GM21737 (cell line): ENCODE data around the gene FAM98B.

ENCODE experiments used
- ATAC-seq: cut with Tn5 transposase; IDR thresholded peaks from one replicate; pipeline ENCODE4 v1.9.1; 2021; ENCODE audit warnings: mild to moderate bottlenecking, moderate library complexity; ENCODE audit not compliant: unreplicated experiment

Gene FAM98B

GRCh38 chr15:38536201-38536676, 82.3 kb downstream of the FAM98B start:
- ATAC-seq = no peak
